HCT116 (cell line): Measurements from ENCODE around the gene ACTL10.

ENCODE experiments used
- CEBPB ChIP-seq: IDR thresholded peaks from 2 replicates; pipeline ENCODE4 v1.6.1; 2012; ENCODE audit warnings: low read depth
- CTCF ChIP-seq, 3 experiments: fragments of 200-600 bp in 1 of 3; sonication (generic) in 1 of 3; IDR thresholded peaks in 2 of 3; conservative IDR thresholded peaks in 1 of 3; 2 replicates each; pipeline ENCODE4 v1.5.1; 2012 to 2017; ENCODE audit warnings: low read depth in 2 of 3, low read length in 2 of 3, antibody characterized with exemption in 1 of 3, borderline replicate concordance in 1 of 3, control low read depth in 1 of 3, mild to moderate bottlenecking in 1 of 3, mixed read lengths in 1 of 3, mixed run types in 1 of 3, moderate library complexity in 1 of 3; ENCODE audit not compliant: insufficient read depth in 1 of 3
- POLR2AphosphoS5 ChIP-seq: IDR thresholded peaks from 2 replicates; pipeline ENCODE4 v1.6.1; 2011; ENCODE audit warnings: mild to moderate bottlenecking, low read depth, low read length, moderate library complexity
- REST ChIP-seq: IDR thresholded peaks from 2 replicates; pipeline ENCODE4 v1.6.1; 2012; ENCODE audit warnings: low read depth
- YY1 ChIP-seq: IDR thresholded peaks from 2 replicates; pipeline ENCODE4 v1.6.1; 2011; ENCODE audit warnings: low read length, low read depth, moderate library complexity, mild to moderate bottlenecking; ENCODE audit not compliant: insufficient replicate concordance; ENCODE audit errors: extremely low read depth

GRCh38 chr20:33658510-33658909 is 8.2 kb upstream of the ACTL10 start:
- TF ChIP-seq REST = no peak
- no peak for TF ChIP-seq CTCF (IDR thresholded peaks at IDR 0.05 in 2 of 3, conservative IDR thresholded peaks at IDR 0.05 in 1 of 3; ENCODE audit: borderline replicate concordance in 1 of 3, insufficient read depth in 1 of 3, low read depth in 2 of 3, low read length in 2 of 3)
- TF ChIP-seq CEBPB = no peak
- TF ChIP-seq POLR2AphosphoS5 = no peak
- no peak for TF ChIP-seq YY1
